NCI-H82 (cell line): ENCODE measurements around the gene COL5A1.

ENCODE experiments used
- DNase-seq: peaks from one replicate; lab custom pipeline; 2025; lab: John Stamatoyannopoulos, UW

COL5A1 gene

DNA sequence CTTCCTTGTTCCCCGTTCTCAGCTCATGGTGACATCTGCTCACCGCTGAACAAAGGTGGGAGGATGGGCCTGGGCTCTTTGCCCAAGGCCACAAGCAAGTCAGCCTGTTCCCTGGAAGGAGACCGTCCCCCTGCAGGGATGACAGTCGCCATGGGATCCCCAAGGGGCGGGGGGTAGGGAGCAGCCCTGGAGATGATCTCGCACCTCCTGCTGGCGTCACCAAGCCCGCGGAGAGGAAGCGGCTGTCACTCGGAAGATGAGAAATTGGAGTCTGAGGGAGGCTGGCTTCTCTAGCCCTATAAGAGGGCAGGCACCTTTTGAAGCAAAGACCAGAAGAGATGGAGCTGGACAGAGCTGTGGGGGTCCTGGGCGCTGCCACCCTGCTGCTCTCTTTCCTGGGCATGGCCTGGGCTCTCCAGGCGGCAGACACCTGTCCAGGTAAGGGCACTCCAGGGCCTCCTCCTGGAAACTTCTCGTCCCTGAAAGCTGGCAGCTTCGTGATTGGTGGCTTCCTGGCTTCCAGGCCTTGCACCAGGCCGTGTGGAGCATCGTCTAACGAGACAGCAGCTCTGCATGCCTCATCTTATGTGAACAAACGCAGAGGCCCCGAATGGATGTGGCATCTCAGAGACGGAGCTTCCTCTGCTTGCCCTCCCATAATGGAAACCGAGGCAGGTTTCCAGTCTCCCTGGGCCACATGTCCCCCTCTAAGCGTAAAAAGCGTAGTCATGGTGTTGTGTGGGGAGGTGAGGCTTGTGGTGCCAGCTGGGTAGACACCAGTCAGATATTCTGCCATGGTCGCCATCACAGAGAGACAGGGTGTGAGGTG lies 239.1 kb downstream of the COL5A1 start, which contains the start of gene FCN2:
FCN2 (plus strand) TSS at position 327 of the 829 bp plus-strand sequence; CDS start at position 339, 12 bp downstream.
- DNase-seq: no peak

DNA sequence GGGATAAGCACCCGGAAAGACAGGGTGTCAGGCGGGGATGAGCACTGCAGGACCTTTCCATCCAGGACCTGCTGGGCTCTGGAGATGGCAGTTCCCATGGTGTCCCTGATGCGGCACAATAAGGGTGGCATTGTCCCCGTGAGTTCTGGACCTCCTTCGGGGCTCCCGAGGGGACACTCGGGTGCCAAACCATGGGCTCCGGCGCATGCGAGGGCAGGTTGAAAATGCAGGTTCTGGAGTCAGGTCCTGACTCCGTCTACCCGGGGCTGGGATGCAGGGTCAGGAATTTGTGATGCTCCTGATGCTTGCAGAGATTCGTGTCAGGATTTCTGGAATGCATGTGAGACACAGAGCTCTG lies 239.7 kb downstream of the COL5A1 start:
- DNase-seq: no peak

- no peak for DNase-seq
These were observed 240.7 kb downstream of the COL5A1 start for GRCh38 chr9:134882204-134882785.

DNA sequence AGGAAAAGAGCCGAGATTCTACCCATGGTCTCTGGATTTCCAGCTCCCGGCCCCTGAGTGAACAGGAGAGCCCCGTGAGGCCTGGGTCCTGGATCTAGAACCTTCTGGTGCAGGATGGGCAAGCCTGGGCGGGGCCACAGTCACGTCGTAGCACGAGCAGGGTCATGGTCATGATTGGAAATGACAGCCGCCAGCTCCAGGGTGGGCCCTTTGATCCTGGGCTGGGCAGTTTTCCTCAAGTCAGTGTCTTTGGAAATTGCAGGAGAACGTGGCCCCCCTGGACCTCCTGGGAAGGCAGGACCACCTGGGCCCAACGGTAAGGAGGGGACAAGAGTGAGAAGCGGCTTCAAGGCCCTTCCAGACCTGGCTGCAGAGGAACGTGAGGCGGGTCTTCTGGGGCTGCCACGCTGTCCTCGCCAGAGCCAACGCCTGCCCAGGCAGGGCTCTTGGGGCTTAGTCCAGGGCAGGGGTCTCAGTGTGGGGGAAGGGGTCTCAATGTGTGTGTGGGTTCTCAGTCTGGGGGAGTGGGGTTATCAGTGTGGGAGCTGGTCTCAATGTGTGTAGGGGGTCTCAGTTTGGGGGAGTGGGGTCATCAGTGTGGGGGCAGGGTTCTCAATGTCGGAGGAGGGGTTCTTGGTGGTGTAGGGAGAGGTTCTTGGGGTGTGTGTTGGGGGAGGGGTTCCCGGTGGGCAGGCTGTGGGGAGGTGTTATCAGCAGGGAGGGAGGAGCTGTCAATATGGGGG lies 241.6 kb downstream of the COL5A1 start:
- DNase-seq: no peak

- DNase-seq: no peak
These were observed 242.9 kb downstream of the COL5A1 start for GRCh38 chr9:134884492-134884891.

GRCh38 chr9:134885001-134885678 lies 243.5 kb downstream of the COL5A1 start:
- no peak for DNase-seq

- no peak for DNase-seq
These were observed 244.2 kb downstream of the COL5A1 start for GRCh38 chr9:134885679-134886412.

DNA sequence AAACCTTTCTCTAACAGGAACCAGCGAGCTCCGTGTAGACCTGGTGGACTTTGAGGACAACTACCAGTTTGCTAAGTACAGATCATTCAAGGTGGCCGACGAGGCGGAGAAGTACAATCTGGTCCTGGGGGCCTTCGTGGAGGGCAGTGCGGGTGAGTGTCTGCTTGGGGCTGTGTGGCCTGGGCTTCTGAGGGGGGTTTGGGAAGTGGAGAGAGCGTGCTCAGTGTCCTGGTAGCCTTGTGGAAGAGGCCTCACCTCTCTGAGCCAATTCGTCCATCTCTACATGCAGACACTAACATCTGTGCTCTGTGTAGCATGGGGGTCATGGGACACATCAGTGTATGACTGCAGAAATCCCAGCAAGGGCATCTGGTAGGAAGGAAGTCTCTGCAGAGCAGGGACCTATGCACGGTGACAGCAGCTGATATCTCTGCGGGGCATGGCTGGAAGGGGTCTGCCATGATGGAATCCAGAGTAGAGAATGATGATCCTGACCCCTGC lies 244.9 kb downstream of the COL5A1 start:
- no peak for DNase-seq

DNA sequence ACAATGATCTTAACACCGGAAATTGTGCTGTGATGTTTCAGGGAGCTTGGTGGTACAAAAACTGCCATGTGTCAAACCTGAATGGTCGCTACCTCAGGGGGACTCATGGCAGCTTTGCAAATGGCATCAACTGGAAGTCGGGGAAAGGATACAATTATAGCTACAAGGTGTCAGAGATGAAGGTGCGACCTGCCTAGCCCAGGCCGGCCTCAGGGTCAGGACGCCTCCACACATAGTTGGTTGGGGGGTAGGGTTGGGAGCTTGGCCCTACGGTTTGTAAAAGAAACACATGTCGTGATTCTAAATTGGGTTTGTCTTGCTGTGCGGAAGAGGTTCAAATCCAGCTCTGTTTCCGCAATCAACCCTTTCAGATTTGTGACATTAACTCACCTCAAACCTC lies 245.6 kb downstream of the COL5A1 start:
- no peak for DNase-seq

GRCh38 chr9:134887686-134888602 lies 246.3 kb downstream of the COL5A1 start:
- DNase-seq: no peak

- no peak for DNase-seq
These were observed 247.1 kb downstream of the COL5A1 start for GRCh38 chr9:134888603-134889190.

GRCh38 chr9:134889386-134890154 lies 248.0 kb downstream of the COL5A1 start:
- DNase-seq: no peak

DNA sequence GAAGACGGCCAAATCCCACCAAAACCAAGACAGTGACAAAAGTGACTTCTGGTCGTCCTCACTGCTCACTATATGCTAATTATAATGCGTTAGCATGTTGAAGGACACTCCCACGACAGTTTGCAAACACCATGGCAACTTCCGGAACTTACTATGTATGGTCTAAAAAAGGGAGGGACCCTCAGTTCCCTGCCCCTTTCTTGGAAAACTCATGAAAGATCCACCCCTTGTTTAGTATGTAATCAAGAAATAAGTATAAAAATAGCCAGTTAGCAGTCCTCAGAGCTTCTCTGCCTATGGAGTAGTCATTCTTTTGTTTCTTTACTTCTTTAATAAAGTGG lies 248.5 kb downstream of the COL5A1 start:
- no peak for DNase-seq

GRCh38 chr9:134891053-134891452 lies 249.4 kb downstream of the COL5A1 start:
- DNase-seq: no peak

DNA sequence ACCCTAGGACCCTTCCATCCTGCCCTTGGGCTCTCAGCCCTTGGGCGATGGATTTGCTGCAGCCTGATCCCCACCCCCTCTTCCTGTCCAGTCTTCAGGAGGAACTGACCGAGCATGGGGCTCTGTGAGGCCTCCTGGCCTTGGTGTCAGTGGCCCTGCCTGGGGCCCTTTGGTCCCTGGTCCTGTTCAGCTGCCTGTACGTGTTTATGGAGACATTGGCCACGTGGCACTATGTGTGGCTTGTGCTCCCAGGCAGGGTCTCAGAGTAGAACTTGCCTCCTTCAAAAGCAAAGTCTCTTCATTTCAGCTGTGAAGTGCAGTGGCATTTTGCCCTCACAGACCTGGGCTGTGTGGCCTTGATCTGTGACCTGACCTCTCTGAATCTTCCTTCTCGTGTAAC lies 250.1 kb downstream of the COL5A1 start:
- DNase-seq: no peak

DNA sequence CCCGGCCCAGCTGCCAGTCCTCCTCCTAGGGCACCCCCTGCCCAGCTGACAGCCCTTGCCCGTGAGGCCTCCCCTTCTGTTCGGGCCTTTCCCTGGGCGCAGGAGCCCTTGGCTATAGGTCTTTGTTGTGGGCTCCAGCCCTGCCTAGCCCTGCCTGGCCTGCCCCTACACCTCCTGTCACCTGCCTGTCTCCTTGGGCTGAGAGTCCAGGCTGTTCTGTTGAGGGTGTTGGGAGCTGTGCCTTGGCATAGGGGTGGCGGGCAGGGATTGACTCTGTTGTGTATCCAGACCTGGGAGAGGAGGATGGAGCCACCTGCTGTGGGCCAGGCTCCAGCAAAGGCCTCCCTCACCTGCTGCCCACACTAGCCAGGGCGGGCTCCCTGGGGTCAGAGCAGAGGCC lies 250.6 kb downstream of the COL5A1 start:
- no peak for DNase-seq

- no peak for DNase-seq
These were observed 251.3 kb downstream of the COL5A1 start for GRCh38 chr9:134892820-134893420.
